ENCODE measurements around the gene NFYA.

Gene NFYA

DNA sequence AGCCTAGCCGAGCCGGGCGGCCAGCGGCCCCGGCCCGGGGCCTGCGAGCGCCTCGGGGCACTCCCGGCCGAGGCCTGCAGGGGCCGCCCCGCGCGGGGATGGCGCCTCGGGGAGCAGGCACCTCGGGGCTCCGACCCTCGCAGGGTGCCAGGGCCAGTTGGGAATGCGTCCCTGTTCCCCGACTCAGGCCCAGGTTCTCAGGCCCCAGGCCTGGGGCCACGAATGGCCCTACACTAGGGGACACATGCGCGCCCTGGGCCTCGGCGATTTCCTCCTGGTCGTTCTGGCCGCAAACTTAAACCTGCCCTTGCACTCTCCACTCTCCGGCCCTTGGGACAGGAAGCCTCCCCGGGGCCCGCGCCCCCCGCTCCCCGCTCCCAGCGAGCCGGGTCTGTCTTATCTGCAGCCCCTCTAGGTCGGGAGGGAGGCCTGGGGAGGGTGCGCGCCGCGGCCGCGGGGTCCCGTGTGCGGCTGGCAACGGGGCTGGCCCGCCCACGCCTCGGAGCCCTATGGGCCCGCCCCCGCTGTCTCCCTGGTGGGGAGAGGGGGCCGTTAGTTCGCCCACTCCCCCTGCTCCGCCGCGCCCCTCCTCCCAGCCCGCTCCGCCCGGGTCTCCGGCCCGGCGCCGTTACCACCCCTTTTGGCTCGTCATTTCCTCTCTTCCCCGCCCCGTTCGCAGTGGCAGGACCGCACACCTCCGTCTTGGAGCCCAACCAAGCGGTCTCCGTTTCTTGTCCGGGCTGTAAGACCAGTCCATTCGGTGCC lies 611 bp downstream of the NFYA start:
- TF ChIP-seq, protein P1, sequence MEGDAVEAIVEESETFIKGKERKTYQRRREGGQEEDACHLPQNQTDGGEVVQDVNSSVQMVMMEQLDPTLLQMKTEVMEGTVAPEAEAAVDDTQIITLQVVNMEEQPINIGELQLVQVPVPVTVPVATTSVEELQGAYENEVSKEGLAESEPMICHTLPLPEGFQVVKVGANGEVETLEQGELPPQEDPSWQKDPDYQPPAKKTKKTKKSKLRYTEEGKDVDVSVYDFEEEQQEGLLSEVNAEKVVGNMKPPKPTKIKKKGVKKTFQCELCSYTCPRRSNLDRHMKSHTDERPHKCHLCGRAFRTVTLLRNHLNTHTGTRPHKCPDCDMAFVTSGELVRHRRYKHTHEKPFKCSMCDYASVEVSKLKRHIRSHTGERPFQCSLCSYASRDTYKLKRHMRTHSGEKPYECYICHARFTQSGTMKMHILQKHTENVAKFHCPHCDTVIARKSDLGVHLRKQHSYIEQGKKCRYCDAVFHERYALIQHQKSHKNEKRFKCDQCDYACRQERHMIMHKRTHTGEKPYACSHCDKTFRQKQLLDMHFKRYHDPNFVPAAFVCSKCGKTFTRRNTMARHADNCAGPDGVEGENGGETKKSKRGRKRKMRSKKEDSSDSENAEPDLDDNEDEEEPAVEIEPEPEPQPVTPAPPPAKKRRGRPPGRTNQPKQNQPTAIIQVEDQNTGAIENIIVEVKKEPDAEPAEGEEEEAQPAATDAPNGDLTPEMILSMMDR (IDR thresholded peaks at IDR 0.05; ENCODE audit: extremely low read depth, missing control alignments) = no peak
- DNase-seq (ENCODE audit: low spot score) = peak; percentile 79

DNA sequence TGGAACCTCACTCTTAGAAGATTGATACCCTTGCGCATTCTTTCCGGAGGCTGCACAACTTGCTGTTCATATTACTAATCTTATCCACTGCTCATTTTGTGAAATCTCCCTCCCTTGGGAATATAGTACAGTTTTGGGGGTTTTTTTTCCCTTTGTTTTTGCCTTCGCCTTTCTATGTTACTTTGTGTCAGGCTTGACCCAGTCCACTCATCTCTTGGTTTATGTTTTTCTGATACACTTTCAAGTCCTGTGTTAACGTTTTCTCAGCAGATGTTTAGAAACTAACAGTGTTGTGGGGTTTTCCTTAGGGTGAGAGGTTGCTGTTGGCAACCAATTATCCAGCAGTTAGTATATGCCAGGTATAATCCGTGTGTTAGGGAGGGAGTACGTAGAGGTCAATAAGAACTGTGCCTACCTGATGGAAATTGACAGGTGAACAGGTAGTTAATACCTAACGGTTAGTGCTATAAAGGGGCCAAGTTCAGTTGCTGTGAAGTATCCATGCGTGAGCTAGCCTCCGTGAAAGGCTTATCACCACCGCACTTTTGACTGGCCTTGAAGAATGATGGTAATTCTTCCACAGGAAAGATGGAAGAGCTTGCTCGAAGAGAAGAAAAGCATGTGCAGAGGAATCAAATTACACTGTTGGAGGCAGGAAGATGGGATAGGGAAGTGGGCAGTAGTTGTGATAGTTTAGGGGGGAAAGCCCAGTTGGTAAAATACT lies 1.4 kb downstream of the NFYA start:
- TF ChIP-seq, protein P1 (IDR thresholded peaks at IDR 0.05; ENCODE audit: extremely low read depth, missing control alignments) = no peak
- DNase-seq (ENCODE audit: low spot score) = no peak

DNA sequence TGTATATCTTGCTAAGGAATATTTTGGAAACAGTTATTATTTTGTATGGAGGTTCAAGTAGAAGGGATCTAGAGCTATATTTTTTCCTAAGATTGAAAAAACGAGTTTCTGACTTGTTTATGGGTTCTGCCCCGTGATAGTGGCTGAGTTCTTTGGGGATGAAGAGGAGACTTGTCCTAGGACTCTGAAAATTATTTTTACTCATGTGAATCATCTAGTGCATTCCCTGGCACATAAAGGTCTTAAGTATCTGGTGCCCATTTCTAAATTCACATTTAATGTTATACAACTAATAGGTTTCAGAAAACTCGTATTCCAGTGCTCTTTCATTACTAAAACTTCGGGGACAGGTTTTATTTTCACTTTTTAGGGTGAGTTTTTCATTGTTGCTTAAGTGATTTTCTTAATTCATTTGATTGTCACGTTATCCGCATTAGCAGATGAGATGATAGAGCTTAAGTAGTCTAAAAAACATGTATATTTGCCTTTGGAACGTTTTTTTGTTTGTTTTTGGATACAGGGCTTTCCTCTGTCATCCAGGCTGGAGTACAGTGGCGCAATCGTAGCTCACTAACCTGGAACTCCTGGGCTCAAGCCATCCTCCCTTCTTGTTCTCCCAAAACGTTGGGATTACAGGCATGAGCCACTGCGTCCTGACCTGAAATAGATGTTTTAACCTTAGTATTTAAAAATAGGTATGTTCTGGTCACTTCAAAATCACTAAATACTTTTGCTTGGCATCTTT lies 2.1 kb downstream of the NFYA start:
- DNase-seq (ENCODE audit: low spot score) = no peak
- TF ChIP-seq, protein P1 (IDR thresholded peaks at IDR 0.05; ENCODE audit: extremely low read depth, missing control alignments) = no peak

DNA sequence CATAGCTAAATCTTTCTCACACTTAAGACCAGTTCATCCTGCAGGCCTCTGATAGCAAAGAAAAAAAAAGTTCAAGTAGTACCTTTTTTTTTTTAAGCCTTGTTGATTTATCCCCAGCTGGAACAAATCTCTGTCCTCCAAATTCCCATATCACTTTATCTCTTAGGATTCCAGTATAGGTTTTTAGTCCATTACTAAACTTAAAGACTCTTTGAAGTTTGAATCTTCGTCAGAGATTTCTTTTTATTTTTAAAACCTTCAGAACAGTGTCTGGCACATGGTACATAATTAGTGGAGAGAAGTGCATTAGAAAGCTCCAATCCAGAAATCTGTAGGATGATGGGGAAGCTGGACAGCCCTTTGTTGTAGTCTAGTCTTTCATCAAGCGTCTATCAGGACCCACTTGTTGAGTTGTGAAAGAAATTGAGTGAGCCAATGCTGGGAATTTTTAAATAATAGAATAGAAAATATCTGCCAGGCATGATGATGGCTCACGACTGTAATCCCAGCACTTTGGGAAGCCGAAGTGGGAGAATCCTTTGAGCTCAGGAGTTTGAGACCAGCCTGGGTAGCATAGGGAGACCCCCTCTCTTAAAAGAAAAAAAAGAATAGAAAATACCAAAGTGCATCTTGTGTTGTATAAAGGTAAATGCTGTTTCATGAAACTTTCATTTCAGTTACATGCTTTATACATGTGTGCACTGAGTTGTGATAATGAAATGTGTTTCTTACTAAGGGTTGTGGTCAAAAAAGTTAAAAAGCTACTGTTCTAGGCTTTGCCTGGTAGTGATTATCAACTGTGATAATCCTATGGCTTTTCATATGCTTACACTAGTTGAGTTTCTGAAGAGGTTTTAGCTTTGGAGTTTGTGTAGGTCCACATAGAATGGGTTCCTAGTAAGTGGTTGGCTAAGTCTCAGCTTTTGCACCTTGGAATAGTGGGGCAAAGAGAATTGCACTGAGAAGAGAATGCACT lies 3.2 kb downstream of the NFYA start:
- no peak for DNase-seq (ENCODE audit: low spot score)
- TF ChIP-seq, protein P1 (IDR thresholded peaks at IDR 0.05; ENCODE audit: extremely low read depth, missing control alignments) = no peak

DNA sequence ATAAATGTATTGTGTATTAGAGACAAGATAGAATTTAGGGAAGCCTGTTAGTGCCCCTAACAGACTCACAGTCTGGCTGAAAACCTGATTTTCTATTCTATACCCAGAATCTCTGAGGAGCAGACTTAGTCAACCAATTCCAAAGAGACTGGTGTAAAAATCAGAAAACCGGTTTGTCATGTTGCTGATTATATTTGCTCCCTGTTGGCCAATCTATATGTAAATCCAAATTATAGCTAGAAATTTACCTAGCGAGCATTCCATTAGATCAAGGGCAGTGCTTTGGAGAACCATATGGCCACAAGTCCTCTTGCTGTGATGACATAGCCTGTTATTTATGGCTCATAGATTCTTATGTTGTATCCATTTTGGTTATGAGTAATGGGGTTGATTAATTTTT lies 4.8 kb downstream of the NFYA start:
- no peak for DNase-seq (ENCODE audit: low spot score)
- TF ChIP-seq, protein P1 (IDR thresholded peaks at IDR 0.05; ENCODE audit: extremely low read depth, missing control alignments) = no peak

DNA sequence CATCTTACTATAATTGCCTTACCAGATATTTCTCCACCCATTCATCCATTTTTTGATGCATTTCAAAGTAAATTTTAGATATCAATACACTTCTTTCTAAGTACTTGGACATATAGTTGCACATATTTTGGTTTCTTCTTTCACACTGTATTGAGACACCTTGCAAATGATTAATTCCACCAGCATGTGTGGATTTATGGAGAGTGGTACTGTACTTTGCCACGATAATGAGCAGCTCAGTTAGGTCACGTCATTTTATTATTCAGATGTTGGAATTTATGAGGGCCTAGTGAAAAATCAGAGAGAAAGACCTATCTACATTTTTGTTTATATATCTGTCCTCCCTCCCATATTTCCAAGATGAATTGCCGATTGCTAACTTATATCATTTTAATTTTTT lies 5.3 kb downstream of the NFYA start:
- TF ChIP-seq, protein P1 (IDR thresholded peaks at IDR 0.05; ENCODE audit: extremely low read depth, missing control alignments) = no peak
- DNase-seq (ENCODE audit: low spot score) = no peak

All from GM20000 (cell line).